Neural cell (in vitro differentiated cells): Measurements from ENCODE around the gene CELA2A.

Experiments used
- EZH2 ChIP-seq: fragments of 200-600, 300-800 bp; shearing (Covaris generic), sonication (generic); IDR thresholded peaks from 2 replicates; pipeline ENCODE4 v1.6.1; 2014; ENCODE audit warnings: antibody characterized with exemption, low read length, borderline replicate concordance, mild to moderate bottlenecking; ENCODE audit not compliant: insufficient read depth, poor library complexity, severe bottlenecking
- MXI1 ChIP-seq: fragments of 450-650 bp; conservative IDR thresholded peaks from 2 replicates; pipeline ENCODE4 v1.6.1; 2014; ENCODE audit warnings: antibody characterized with exemption, mild to moderate bottlenecking; ENCODE audit not compliant: poor library complexity, severe bottlenecking
- POLR2AphosphoS5 ChIP-seq: IDR thresholded peaks from 2 replicates; pipeline ENCODE4 v1.6.1; 2012
- RAD21 ChIP-seq: fragments of 450-650 bp; conservative IDR thresholded peaks from 2 replicates; pipeline ENCODE4 v1.6.1; 2014; ENCODE audit warnings: antibody characterized with exemption, mild to moderate bottlenecking, moderate library complexity
- SMC3 ChIP-seq: fragments of 450-650 bp; conservative IDR thresholded peaks from 2 replicates; pipeline ENCODE4 v1.6.1; 2014; ENCODE audit warnings: antibody characterized with exemption, mild to moderate bottlenecking, moderate library complexity; ENCODE audit not compliant: poor library complexity
- TAF1 ChIP-seq: IDR thresholded peaks from 2 replicates; pipeline ENCODE4 v1.6.1; 2012; ENCODE audit warnings: low read depth
- TF ChIP-seq, protein P1 (sequence below): fragments of 450-650 bp; IDR thresholded peaks from 2 replicates; pipeline ENCODE4 v1.5.1; 2014; ENCODE audit warnings: antibody characterized with exemption, mild to moderate bottlenecking, moderate library complexity; ENCODE audit not compliant: poor library complexity, severe bottlenecking
- TF ChIP-seq, protein P2 (sequence below): IDR thresholded peaks from 2 replicates; pipeline ENCODE4 v1.6.1; 2012; ENCODE audit warnings: borderline replicate concordance

- TF ChIP-seq MXI1 (no peak), POLR2AphosphoS5 (no peak), RAD21 (no peak), TAF1 (no peak), SMC3 (no peak), EZH2 (no peak)
- TF ChIP-seq, protein P1, sequence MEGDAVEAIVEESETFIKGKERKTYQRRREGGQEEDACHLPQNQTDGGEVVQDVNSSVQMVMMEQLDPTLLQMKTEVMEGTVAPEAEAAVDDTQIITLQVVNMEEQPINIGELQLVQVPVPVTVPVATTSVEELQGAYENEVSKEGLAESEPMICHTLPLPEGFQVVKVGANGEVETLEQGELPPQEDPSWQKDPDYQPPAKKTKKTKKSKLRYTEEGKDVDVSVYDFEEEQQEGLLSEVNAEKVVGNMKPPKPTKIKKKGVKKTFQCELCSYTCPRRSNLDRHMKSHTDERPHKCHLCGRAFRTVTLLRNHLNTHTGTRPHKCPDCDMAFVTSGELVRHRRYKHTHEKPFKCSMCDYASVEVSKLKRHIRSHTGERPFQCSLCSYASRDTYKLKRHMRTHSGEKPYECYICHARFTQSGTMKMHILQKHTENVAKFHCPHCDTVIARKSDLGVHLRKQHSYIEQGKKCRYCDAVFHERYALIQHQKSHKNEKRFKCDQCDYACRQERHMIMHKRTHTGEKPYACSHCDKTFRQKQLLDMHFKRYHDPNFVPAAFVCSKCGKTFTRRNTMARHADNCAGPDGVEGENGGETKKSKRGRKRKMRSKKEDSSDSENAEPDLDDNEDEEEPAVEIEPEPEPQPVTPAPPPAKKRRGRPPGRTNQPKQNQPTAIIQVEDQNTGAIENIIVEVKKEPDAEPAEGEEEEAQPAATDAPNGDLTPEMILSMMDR = no peak
- TF ChIP-seq, protein P2, sequence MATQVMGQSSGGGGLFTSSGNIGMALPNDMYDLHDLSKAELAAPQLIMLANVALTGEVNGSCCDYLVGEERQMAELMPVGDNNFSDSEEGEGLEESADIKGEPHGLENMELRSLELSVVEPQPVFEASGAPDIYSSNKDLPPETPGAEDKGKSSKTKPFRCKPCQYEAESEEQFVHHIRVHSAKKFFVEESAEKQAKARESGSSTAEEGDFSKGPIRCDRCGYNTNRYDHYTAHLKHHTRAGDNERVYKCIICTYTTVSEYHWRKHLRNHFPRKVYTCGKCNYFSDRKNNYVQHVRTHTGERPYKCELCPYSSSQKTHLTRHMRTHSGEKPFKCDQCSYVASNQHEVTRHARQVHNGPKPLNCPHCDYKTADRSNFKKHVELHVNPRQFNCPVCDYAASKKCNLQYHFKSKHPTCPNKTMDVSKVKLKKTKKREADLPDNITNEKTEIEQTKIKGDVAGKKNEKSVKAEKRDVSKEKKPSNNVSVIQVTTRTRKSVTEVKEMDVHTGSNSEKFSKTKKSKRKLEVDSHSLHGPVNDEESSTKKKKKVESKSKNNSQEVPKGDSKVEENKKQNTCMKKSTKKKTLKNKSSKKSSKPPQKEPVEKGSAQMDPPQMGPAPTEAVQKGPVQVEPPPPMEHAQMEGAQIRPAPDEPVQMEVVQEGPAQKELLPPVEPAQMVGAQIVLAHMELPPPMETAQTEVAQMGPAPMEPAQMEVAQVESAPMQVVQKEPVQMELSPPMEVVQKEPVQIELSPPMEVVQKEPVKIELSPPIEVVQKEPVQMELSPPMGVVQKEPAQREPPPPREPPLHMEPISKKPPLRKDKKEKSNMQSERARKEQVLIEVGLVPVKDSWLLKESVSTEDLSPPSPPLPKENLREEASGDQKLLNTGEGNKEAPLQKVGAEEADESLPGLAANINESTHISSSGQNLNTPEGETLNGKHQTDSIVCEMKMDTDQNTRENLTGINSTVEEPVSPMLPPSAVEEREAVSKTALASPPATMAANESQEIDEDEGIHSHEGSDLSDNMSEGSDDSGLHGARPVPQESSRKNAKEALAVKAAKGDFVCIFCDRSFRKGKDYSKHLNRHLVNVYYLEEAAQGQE = no peak
These were observed at the start of gene CELA2A for GRCh38 chr1:15456313-15456954.
